ENCODE results near the gene AACS. TPM values are rescaled to one million over a fixed set of nuclear protein-coding genes. Genes with fewer than 3 reads are reported as not detected.

The AACS gene
- polyA plus RNA-seq, 1 donor (not counting 4 experiments of a cell fraction or from before 2014, with no cell fraction given): 27.0 TPM

- Histone ChIP-seq H3K79me2 (ENCODE audit: control insufficient read depth, insufficient read depth, low read length) (no peaks in the 10 kb centered on the region), H3K9me1 (ENCODE audit: control insufficient read depth, extremely low read depth, insufficient read depth, low read length) (no peaks in the 10 kb centered on the region), H3K36me3 (ENCODE audit: control insufficient read depth in 2 of 2, extremely low read depth in 1 of 2, insufficient read depth in 2 of 2, low read length in 2 of 2) (peaks cover 31 to 33% of the 10 kb centered on the region in 2 experiments), H3K27me3 (ENCODE audit: control insufficient read depth, extremely low read depth, insufficient read depth, low read length) (no peaks in the 10 kb centered on the region), H3K27ac (ENCODE audit: control insufficient read depth, insufficient read depth, low read length) (no peak overlapping the region), H3K4me2 (ENCODE audit: control insufficient read depth, extremely low read depth, insufficient read depth, low read depth, low read length) (no peak overlapping the region), H3K9me3 (ENCODE audit: control insufficient read depth, low read depth, low read length) (no peaks in the 10 kb centered on the region), H3K9ac (ENCODE audit: control insufficient read depth, extremely low read depth, insufficient read depth, low read length) (no peak overlapping the region), H3K4me3 (ENCODE audit: control insufficient read depth in 2 of 3, extremely low read depth in 1 of 3, insufficient read depth in 2 of 3, low read depth in 1 of 3, low read length in 3 of 3) (no peak overlapping the region), H3K4me1 (ENCODE audit: control insufficient read depth, extremely low read depth, insufficient read depth, low read length) (no peaks in the 10 kb centered on the region), H4K20me1 (ENCODE audit: control insufficient read depth, extremely low read depth, insufficient read depth, low read length) (no peaks in the 10 kb centered on the region), H2AFZ (ENCODE audit: control insufficient read depth, low read length) (no peak overlapping the region)
- DNase-seq (ENCODE audit: low read depth, low spot score) (no peak), FAIRE-seq (no peak)
- TF ChIP-seq CTCF (optimal IDR thresholded peaks at IDR 0.05 in 1 of 3, IDR thresholded peaks at IDR 0.05 in 1 of 3, conservative IDR thresholded peaks at IDR 0.05 in 1 of 3; ENCODE audit: extremely low read depth in 1 of 3, insufficient read depth in 2 of 3, low read length in 3 of 3): no peak
- no peak for TF ChIP-seq EZH2 (IDR thresholded peaks at IDR 0.05; ENCODE audit: low read length)
- dilution Hi-C loops (cut with MboI; ENCODE audit: extremely low pct_ligation_motif_present, low sequenced_read_pairs): no loop called here
These were observed 49.3 kb downstream of the AACS start for GRCh38 chr12:125114365-125115141.

- no peaks in the 10 kb centered on the region for H3K79me2 ChIP-seq (ENCODE audit: control insufficient read depth, insufficient read depth, low read length)
- no peak overlapping the region for H3K4me3 ChIP-seq (ENCODE audit: control insufficient read depth in 2 of 3, extremely low read depth in 1 of 3, insufficient read depth in 2 of 3, low read depth in 1 of 3, low read length in 3 of 3)
- H3K9me1 ChIP-seq (ENCODE audit: control insufficient read depth, extremely low read depth, insufficient read depth, low read length): no peaks in the 10 kb centered on the region
- H3K9ac ChIP-seq (ENCODE audit: control insufficient read depth, extremely low read depth, insufficient read depth, low read length): no peak overlapping the region
- peaks cover 5% of the 10 kb centered on the region for H3K4me1 ChIP-seq (ENCODE audit: control insufficient read depth, extremely low read depth, insufficient read depth, low read length)
- no peak overlapping the region for H3K27ac ChIP-seq (ENCODE audit: control insufficient read depth, insufficient read depth, low read length)
- DNase-seq (ENCODE audit: low read depth, low spot score) (no peak), FAIRE-seq (no peak)
- H3K27me3 ChIP-seq (ENCODE audit: control insufficient read depth, extremely low read depth, insufficient read depth, low read length): no peaks in the 10 kb centered on the region
- dilution Hi-C loops (cut with MboI; ENCODE audit: extremely low pct_ligation_motif_present, low sequenced_read_pairs): no loop called here
- H3K4me2 ChIP-seq (ENCODE audit: control insufficient read depth, extremely low read depth, insufficient read depth, low read depth, low read length): no peak overlapping the region
- peaks cover 25 to 39% of the 10 kb centered on the region in 2 experiments for H3K36me3 ChIP-seq (ENCODE audit: control insufficient read depth in 2 of 2, extremely low read depth in 1 of 2, insufficient read depth in 2 of 2, low read length in 2 of 2)
- H4K20me1 ChIP-seq (ENCODE audit: control insufficient read depth, extremely low read depth, insufficient read depth, low read length): no peaks in the 10 kb centered on the region
- no peak overlapping the region for H2AFZ ChIP-seq (ENCODE audit: control insufficient read depth, low read length)
- H3K9me3 ChIP-seq (ENCODE audit: control insufficient read depth, low read depth, low read length): no peaks in the 10 kb centered on the region
- TF ChIP-seq EZH2 (IDR thresholded peaks at IDR 0.05; ENCODE audit: low read length): no peak
- no peak for TF ChIP-seq CTCF (optimal IDR thresholded peaks at IDR 0.05 in 1 of 3, IDR thresholded peaks at IDR 0.05 in 1 of 3, conservative IDR thresholded peaks at IDR 0.05 in 1 of 3; ENCODE audit: extremely low read depth in 1 of 3, insufficient read depth in 2 of 3, low read length in 3 of 3)
These were observed 55.3 kb downstream of the AACS start for GRCh38 chr12:125120566-125120965.
